Panc1 (cell line): ENCODE data around the gene HYAL1. TPM values are rescaled to one million over a fixed set of nuclear protein-coding genes. Genes with fewer than 3 reads are reported as not detected.

Experiments
- ATAC-seq: fragments of 200-7000 bp; cut with Tn5 transposase; 2 replicates; pipeline ENCODE4 v1.9.1; 2020; ENCODE audit warnings: mild to moderate bottlenecking, moderate library complexity
- BruUV-seq: library from RNA; stranded (reverse); fragments of 400-500 nt; replicated peaks from 2 replicates; lab custom pipeline; 2021; lab: Mats Ljungman, UMichigan
- CTCF ChIA-PET: fragments of 300-600 bp; sonication (Branson Sonifier 250); formaldehyde crosslinking; loops from one replicate; lab custom pipeline; 2022; ENCODE audit warnings: antibody characterized with exemption; lab: Charles Lee
- POLR2A ChIA-PET: fragments of 300-600 bp; sonication (Branson Sonifier 250); formaldehyde crosslinking; loops from one replicate; lab custom pipeline; 2022; ENCODE audit warnings: antibody characterized with exemption; lab: Charles Lee
- DNase-seq: peaks from one replicate; pipeline ENCODE4 v3.0.0-alpha.2; 2010; ENCODE audit warnings: low read depth, low spot score
- H3K27ac ChIP-seq: 2 replicates; pipeline ENCODE4 v1.5.1; 2011; ENCODE audit warnings: mild to moderate bottlenecking, low read length, inconsistent platforms
- H3K27me3 ChIP-seq: fragments of 200-500 bp; sonication (Bioruptor generic); 2 replicates; pipeline ENCODE4 v1.6.0; 2014; ENCODE audit warnings: low read length, inconsistent platforms; ENCODE audit not compliant: control insufficient read depth, insufficient read depth
- H3K36me3 ChIP-seq: fragments of 200-500 bp; sonication (Bioruptor generic); 2 replicates; pipeline ENCODE4 v1.5.1; 2014; ENCODE audit warnings: inconsistent platforms, mild to moderate bottlenecking, low read length, moderate library complexity; ENCODE audit not compliant: control insufficient read depth, insufficient read depth
- H3K4me1 ChIP-seq: 2 replicates; pipeline ENCODE4 v1.5.1; 2011; ENCODE audit warnings: inconsistent platforms, mild to moderate bottlenecking, low read length, moderate library complexity; ENCODE audit not compliant: control insufficient read depth, insufficient read depth
- H3K4me3 ChIP-seq, 2 experiments: 2 replicates each; pipeline ENCODE4 v1.5.1; 2011 to 2012; ENCODE audit warnings: low read depth in 2 of 2, low read length in 2 of 2, mild to moderate bottlenecking in 2 of 2, inconsistent platforms in 1 of 2, moderate library complexity in 1 of 2
- H3K9me3 ChIP-seq: fragments of 200-500 bp; sonication (Bioruptor generic); 2 replicates; pipeline ENCODE4 v1.5.1; 2014; ENCODE audit warnings: low read depth, mild to moderate bottlenecking, inconsistent platforms, low read length, moderate library complexity; ENCODE audit not compliant: control insufficient read depth, insufficient read depth
- CTCF ChIP-seq: fragments of 450-650 bp; IDR thresholded peaks from 2 replicates; pipeline ENCODE4 v1.5.1; 2017; ENCODE audit warnings: mild to moderate bottlenecking
- POLR2AphosphoS5 ChIP-seq: IDR thresholded peaks from 2 replicates; pipeline ENCODE4 v1.6.1; 2012; ENCODE audit warnings: mild to moderate bottlenecking, low read depth, low read length, moderate library complexity
- REST ChIP-seq, 2 experiments: IDR thresholded peaks; 2 replicates each; pipeline ENCODE4 v1.6.1; 2011 to 2012; ENCODE audit warnings: low read depth in 2 of 2, control low read depth in 1 of 2, low read length in 1 of 2, mild to moderate bottlenecking in 1 of 2, moderate library complexity in 1 of 2; ENCODE audit not compliant: insufficient read depth in 1 of 2
- SIN3A ChIP-seq: IDR thresholded peaks from 2 replicates; pipeline ENCODE4 v1.6.1; 2012; ENCODE audit warnings: low read depth, mild to moderate bottlenecking, low read length, moderate library complexity, borderline replicate concordance; ENCODE audit not compliant: insufficient read depth
- TCF7L2 ChIP-seq: IDR thresholded peaks from 2 replicates; pipeline ENCODE4 v1.6.1; 2011; ENCODE audit warnings: mild to moderate bottlenecking, low read depth, low read length, inconsistent platforms
- in situ Hi-C: cut with HindIII; loops from 2 replicates; pipeline ENCODE4 v1.10.0; 2016; ENCODE audit warnings: low sequenced_read_pairs, low pct_unique_long_range_greater_than_20kb
- intact Hi-C: fragments of 100-400 bp; cut with micrococcal nuclease; formaldehyde crosslinking; loops from one replicate; pipeline ENCODE4 v1.10.0; 2022; ENCODE audit not compliant: unreplicated experiment
- total RNA-seq: library from RNA; stranded (reverse); gene quantifications from one replicate; pipeline ENCODE4 v1.2.1, GENCODE V29; 2021; ENCODE audit not compliant: unreplicated experiment

Gene HYAL1
- total RNA-seq, 1 experiment from 2014 or later: 0.18 TPM

GRCh38 chr3:50271314-50271936, 31.9 kb downstream of the HYAL1 start:
- intact Hi-C loops (no loop called here), in situ Hi-C loops (no loop called here)
- Histone ChIP-seq H3K4me3 (no peak overlapping the region), H3K4me1 (peaks cover 8% of the 10 kb centered on the region), H3K27ac (no peak overlapping the region), H3K36me3 (no peaks in the 10 kb centered on the region), H3K9me3 (no peaks in the 10 kb centered on the region), H3K27me3 (no peaks in the 10 kb centered on the region)
- CTCF ChIA-PET: interaction anchor here (1.0 to 1.1 kb wide), 2 partner anchors 11 to 148 kb away, joined by 3 read pairs; no protein-coding TSS in a partner anchor
- POLR2A ChIA-PET: no interaction called here
- no peak for ATAC-seq
- no TSS peak for BruUV-seq
- TF ChIP-seq SIN3A: no peak
- DNase-seq: no peak

- in situ Hi-C loops (no loop called here), intact Hi-C loops (no loop called here)
- no peak for DNase-seq
- TF ChIP-seq SIN3A (no peak), REST (IDR thresholded peaks at IDR 0.05; ENCODE audit: insufficient read depth in 1 of 2, low read depth in 2 of 2, low read length in 1 of 2) (no peak), POLR2AphosphoS5 (no peak), TCF7L2 (no peak), CTCF (no peak)
- Histone ChIP-seq H3K36me3 (no peaks in the 10 kb centered on the region), H3K9me3 (no peaks in the 10 kb centered on the region), H3K27me3 (no peaks in the 10 kb centered on the region), H3K27ac (no peak overlapping the region), H3K4me3 (no peak overlapping the region), H3K4me1 (peaks cover 8% of the 10 kb centered on the region)
- ChIA-PET POLR2A (no interaction called here), CTCF (interaction anchor here (0.6 to 1.1 kb wide), 2 partner anchors 10 to 44 kb away, joined by 3 to 5 read pairs; no protein-coding TSS in a partner anchor)
- no TSS peak for BruUV-seq
- ATAC-seq: no peak
Observed at GRCh38 chr3:50270422-50271224, 32.8 kb downstream of the HYAL1 start.
